Testis (tissue), 2 donors: ENCODE data around the gene IGF1R.

Experiments used
- CTCF ChIP-seq, 3 experiments: fragments of 450-650 bp in 2 of 3; fragments of 200-600 bp in 1 of 3; sonication (generic) in 1 of 3; IDR thresholded peaks; one replicate each; pipeline ENCODE4 v1.5.1; 2016 to 2019; ENCODE audit warnings: antibody characterized with exemption in 3 of 3, mild to moderate bottlenecking in 2 of 3, moderate library complexity in 1 of 3
- POLR2A ChIP-seq: fragments of 450-650 bp; IDR thresholded peaks from one replicate; pipeline ENCODE4 v1.6.1; 2017; ENCODE audit warnings: antibody characterized with exemption, mild to moderate bottlenecking, moderate library complexity

GRCh38 chr15:98700519-98700918 lies 52.2 kb downstream of the IGF1R start:
- TF ChIP-seq CTCF (IDR thresholded peaks at IDR 0.05) (no peak), POLR2A (no peak)
